ENCODE measurements around the gene MAML1. TPM values are rescaled to one million over a fixed set of nuclear protein-coding genes. Genes with fewer than 3 reads are reported as not detected.

The MAML1 gene
- total RNA-seq, 6 experiments from 2014 or later: 6.2 to 8.8 (median 8.0) TPM

GRCh38 chr5:179776411-179776938, 43.9 kb downstream of the MAML1 start:
- Histone ChIP-seq H3K36me3 (peaks cover 0 to 52% (median 13%) of the 10 kb centered on the region in 4 donors), H3K9me3 (no peaks in the 10 kb centered on the region), H3K4me3 (no peak overlapping the region), H3K4me1 (no peaks in the 10 kb centered on the region), H3K27ac (no peak overlapping the region), H3K27me3 (no peaks in the 10 kb centered on the region)
- ATAC-seq: peak in 1 of 4 donors; percentile 21
- 88% methylated on average over 8 of the region's 11 CpGs for WGBS (ENCODE audit: insufficient coverage, low coverage, low lambda C conversion rate, missing lambda C conversion rate)
- TF ChIP-seq POLR2A (IDR thresholded peaks at IDR 0.05) (no peak), CTCF (IDR thresholded peaks at IDR 0.05) (no peak)
- DNase-seq: no peak
- intact Hi-C loops (cut with DNase I): no loop called here

- ATAC-seq: no peak
- intact Hi-C loops (cut with DNase I): no loop called here
- no peaks in the 10 kb centered on the region for H3K4me1 ChIP-seq
- H3K4me3 ChIP-seq: no peak overlapping the region
- no peak overlapping the region for H3K27ac ChIP-seq
- WGBS (ENCODE audit: insufficient coverage, low coverage, low lambda C conversion rate, missing lambda C conversion rate): 87% methylated on average over 7 of the region's 10 CpGs
- H3K36me3 ChIP-seq: peaks cover 0 to 42% (median 6%) of the 10 kb centered on the region in 4 donors
- H3K27me3 ChIP-seq: no peaks in the 10 kb centered on the region
- no peaks in the 10 kb centered on the region for H3K9me3 ChIP-seq
- DNase-seq: no peak
- TF ChIP-seq POLR2A (IDR thresholded peaks at IDR 0.05) (no peak), CTCF (IDR thresholded peaks at IDR 0.05) (no peak)
These were observed 44.8 kb downstream of the MAML1 start for GRCh38 chr5:179777456-179777855.

GRCh38 chr5:179777909-179778308, 45.3 kb downstream of the MAML1 start:
- intact Hi-C loops (cut with DNase I): no loop called here

GRCh38 chr5:179778591-179778990, 46.0 kb downstream of the MAML1 start:
- WGBS (ENCODE audit: insufficient coverage, low coverage, low lambda C conversion rate, missing lambda C conversion rate): 87% methylated on average over 4 of the region's 5 CpGs
- ATAC-seq: no peak

More at GRCh38 chr5:179777909-179778308, 45.3 kb downstream of the MAML1 start:
- peak in 3 of 4 donors; percentile 34 to 54 (median 34) for ATAC-seq
- Histone ChIP-seq H3K4me3 (no peak overlapping the region), H3K36me3 (peaks cover 0 to 37% (median 6%) of the 10 kb centered on the region in 4 donors), H3K27me3 (no peaks in the 10 kb centered on the region), H3K27ac (no peak overlapping the region), H3K9me3 (no peaks in the 10 kb centered on the region), H3K4me1 (no peaks in the 10 kb centered on the region)
- TF ChIP-seq CTCF (IDR thresholded peaks at IDR 0.05) (no peak), POLR2A (IDR thresholded peaks at IDR 0.05) (no peak)
- 65% methylated on average over 9 of the region's 9 CpGs for WGBS (ENCODE audit: insufficient coverage, low coverage, low lambda C conversion rate, missing lambda C conversion rate)
- DNase-seq: no peak

More at GRCh38 chr5:179778591-179778990, 46.0 kb downstream of the MAML1 start:
- Histone ChIP-seq H3K36me3 (peaks cover 0 to 31% (median 6%) of the 10 kb centered on the region in 4 donors), H3K9me3 (no peaks in the 10 kb centered on the region), H3K27me3 (no peaks in the 10 kb centered on the region), H3K4me1 (no peaks in the 10 kb centered on the region), H3K27ac (no peak overlapping the region), H3K4me3 (no peak overlapping the region)
- no peak for DNase-seq
- intact Hi-C loops (cut with DNase I): no loop called here
- TF ChIP-seq POLR2A (IDR thresholded peaks at IDR 0.05) (no peak), CTCF (IDR thresholded peaks at IDR 0.05) (no peak)

Measured in right lobe of liver (tissue), 6 donors.